K562 (cell line): ENCODE results near the gene TXNRD2. TPM values are rescaled to one million over a fixed set of nuclear protein-coding genes. Genes with fewer than 3 reads are reported as not detected.

Experiments
- ATF7 ChIP-seq: fragments of 450-650 bp; IDR thresholded peaks from 2 replicates; pipeline ENCODE4 v1.7.1; 2014; ENCODE audit warnings: mild to moderate bottlenecking, moderate library complexity
- HOXB6 ChIP-seq: fragments of 250-450 bp; sonication (Bioruptor Pico); IDR thresholded peaks from 2 replicates; pipeline ENCODE4 v1.5.1; 2022; ENCODE audit warnings: mild to moderate bottlenecking, borderline replicate concordance
- IRF9 ChIP-seq: fragments of 450-650 bp; IDR thresholded peaks from 2 replicates; pipeline ENCODE4 v1.6.1; 2016; ENCODE audit warnings: missing biosample characterization, missing genetic modification characterization
- OTX1 ChIP-seq: fragments of 450-650 bp; formaldehyde crosslinking; IDR thresholded peaks from 2 replicates; pipeline ENCODE4 v1.4.0; 2022; ENCODE audit warnings: mild to moderate bottlenecking
- PKNOX1 ChIP-seq: fragments of 450-650 bp; IDR thresholded peaks from 2 replicates; pipeline ENCODE4 v1.6.1; 2016
- PTTG1 ChIP-seq: fragments of 450-650 bp; IDR thresholded peaks from 2 replicates; pipeline ENCODE4 v1.6.1; 2016; ENCODE audit warnings: low read depth, mild to moderate bottlenecking, missing genetic modification characterization, missing compliant biosample characterization
- SIX5 ChIP-seq, 2 experiments: IDR thresholded peaks; 2 replicates each; pipeline ENCODE4 v1.6.1; 2011; ENCODE audit warnings: low read length in 2 of 2, borderline replicate concordance in 1 of 2, low read depth in 1 of 2, mild to moderate bottlenecking in 1 of 2, moderate library complexity in 1 of 2; ENCODE audit not compliant: insufficient read depth in 1 of 2
- SP1 ChIP-seq: sonication (generic); formaldehyde crosslinking; IDR thresholded peaks from 2 replicates; pipeline ENCODE4 v1.8.1; 2022; ENCODE audit warnings: mild to moderate bottlenecking, missing genetic modification reagents
- ZNF197 ChIP-seq: fragments of 200-800 bp; sonication (Bioruptor generic); IDR thresholded peaks from 2 replicates; pipeline ENCODE4 v1.6.1; 2016; ENCODE audit warnings: low read depth, missing genetic modification characterization, missing compliant biosample characterization
- ZNF277 ChIP-seq: fragments of 250-450 bp; sonication (Bioruptor Pico); IDR thresholded peaks from 2 replicates; pipeline ENCODE4 v1.8.0; 2022; ENCODE audit warnings: inconsistent platforms, mild to moderate bottlenecking, moderate library complexity, borderline replicate concordance
- ZNF407 ChIP-seq: fragments of 450-650 bp; IDR thresholded peaks from 2 replicates; pipeline ENCODE4 v1.6.1; 2016; ENCODE audit warnings: low read depth
- polyA plus RNA-seq, 8 experiments: library from polyadenylated mRNA; depleted of rRNA in 4 of 8; stranded (reverse) in 5 of 8; unstranded in 3 of 8; fragments of >200 nt; fragmentation: Nextera tagmentation in 2 of 8; fragmentation: Illumina TruSeq in 1 of 8; extraction: Ambion mirVana in 2 of 8; extraction: Trizol in 1 of 8; gene quantifications; 2 replicates each; pipeline versions ENCODE4 v1.2.1 to v1.2.3, GENCODE V29; 2011 to 2014; ENCODE audit warnings: inconsistent platforms in 1 of 8, missing spikeins in 1 of 8
- total RNA-seq, 7 experiments: library from RNA; depleted of rRNA in 6 of 7; stranded (reverse); fragments of >200 nt in 6 of 7; fragmentation: Illumina TruSeq in 2 of 7; extraction: Trizol in 2 of 7; gene quantifications; 2 replicates each; pipeline versions ENCODE4 v1.2.1 to v1.2.3, GENCODE V29; 2011 to 2021; ENCODE audit warnings: low replicate concordance in 1 of 7
- TF ChIP-seq, protein P1 (sequence below): fragments of 250-450 bp; sonication (Bioruptor Pico); IDR thresholded peaks from 2 replicates; pipeline ENCODE4 v1.9.0; 2021; ENCODE audit warnings: mild to moderate bottlenecking, inconsistent platforms

Gene TXNRD2
- total and polyA plus RNA-seq, 9 of the 15 experiments (the other 6 are each of a cell fraction or from before 2014, with no cell fraction given): 3.3 to 80.2 (median 49.4) TPM

- no peak for TF ChIP-seq ZNF277 (CRISPR knock-in tag)
- TF ChIP-seq ZNF197: no peak
- TF ChIP-seq HOXB6: no peak
- TF ChIP-seq IRF9 (tag): no peak
- TF ChIP-seq SP1 (CRISPR knock-in tag): no peak
- TF ChIP-seq, protein P1, sequence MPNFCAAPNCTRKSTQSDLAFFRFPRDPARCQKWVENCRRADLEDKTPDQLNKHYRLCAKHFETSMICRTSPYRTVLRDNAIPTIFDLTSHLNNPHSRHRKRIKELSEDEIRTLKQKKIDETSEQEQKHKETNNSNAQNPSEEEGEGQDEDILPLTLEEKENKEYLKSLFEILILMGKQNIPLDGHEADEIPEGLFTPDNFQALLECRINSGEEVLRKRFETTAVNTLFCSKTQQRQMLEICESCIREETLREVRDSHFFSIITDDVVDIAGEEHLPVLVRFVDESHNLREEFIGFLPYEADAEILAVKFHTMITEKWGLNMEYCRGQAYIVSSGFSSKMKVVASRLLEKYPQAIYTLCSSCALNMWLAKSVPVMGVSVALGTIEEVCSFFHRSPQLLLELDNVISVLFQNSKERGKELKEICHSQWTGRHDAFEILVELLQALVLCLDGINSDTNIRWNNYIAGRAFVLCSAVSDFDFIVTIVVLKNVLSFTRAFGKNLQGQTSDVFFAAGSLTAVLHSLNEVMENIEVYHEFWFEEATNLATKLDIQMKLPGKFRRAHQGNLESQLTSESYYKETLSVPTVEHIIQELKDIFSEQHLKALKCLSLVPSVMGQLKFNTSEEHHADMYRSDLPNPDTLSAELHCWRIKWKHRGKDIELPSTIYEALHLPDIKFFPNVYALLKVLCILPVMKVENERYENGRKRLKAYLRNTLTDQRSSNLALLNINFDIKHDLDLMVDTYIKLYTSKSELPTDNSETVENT (CRISPR knock-in tag): peak; percentile 87
- TF ChIP-seq ATF7: peak; percentile 35; the same call in 1 of the 2 replicates
- no peak; the same call in 1 of the 2 replicates for TF ChIP-seq ZNF407
- peak; percentile 84 for TF ChIP-seq OTX1 (CRISPR knock-in tag)
- no peak for TF ChIP-seq PTTG1 (tag)
- TF ChIP-seq SIX5 (IDR thresholded peaks at IDR 0.05; ENCODE audit: borderline replicate concordance in 1 of 2, insufficient read depth in 1 of 2, low read depth in 1 of 2, low read length in 2 of 2): no peak
- no peak for TF ChIP-seq PKNOX1
Observed at GRCh38 chr22:19970479-19971275, 29.1 kb upstream of the TXNRD2 start (continued).
